ENCODE measurements around the gene PBRM1. TPM values are rescaled to one million over a fixed set of nuclear protein-coding genes. Genes with fewer than 3 reads are reported as not detected.

The PBRM1 gene
- total RNA-seq, 1 experiment from 2014 or later = 40.0 TPM

GRCh38 chr3:52593103-52593502 lies 92.6 kb downstream of the PBRM1 start:
- peaks cover 0 to 5% of the 10 kb centered on the region in 2 experiments; a peak in 1 of 4 replicates for H3K4me1 ChIP-seq (ENCODE audit: control insufficient read depth in 1 of 2, insufficient read depth in 2 of 2, low read length in 2 of 2)

More at GRCh38 chr3:52593103-52593502, 92.6 kb downstream of the PBRM1 start:
- no peak overlapping the region for H3K27ac ChIP-seq (ENCODE audit: low read depth, low read length)
- no TSS peak for BruUV-seq (replicated peaks)
- no peak for ATAC-seq
- H3K9me2 ChIP-seq (ENCODE audit: insufficient read depth) = no peaks in the 10 kb centered on the region
- TF ChIP-seq ZNF274 (IDR thresholded peaks at IDR 0.05; ENCODE audit: low read depth, low read length) (no peak), FOSL1 (IDR thresholded peaks at IDR 0.05; ENCODE audit: low read depth) (no peak), POLR2A (IDR thresholded peaks at IDR 0.05; ENCODE audit: borderline replicate concordance, extremely low read depth, insufficient read depth, insufficient read length) (no peak), EGR1 (IDR thresholded peaks at IDR 0.05; ENCODE audit: low read depth) (no peak), MAX (IDR thresholded peaks at IDR 0.05) (no peak), EZH2phosphoT487 (IDR thresholded peaks at IDR 0.05; ENCODE audit: borderline replicate concordance) (no peak), SRF (IDR thresholded peaks at IDR 0.05; ENCODE audit: low read depth) (no peak), REST (IDR thresholded peaks at IDR 0.05; ENCODE audit: low read depth) (no peak), JUND (IDR thresholded peaks at IDR 0.05) (no peak), POLR2AphosphoS5 (IDR thresholded peaks at IDR 0.05; ENCODE audit: low read depth, low read length) (no peak), SIN3A (IDR thresholded peaks at IDR 0.05; ENCODE audit: low read depth) (no peak), CBX3 (IDR thresholded peaks at IDR 0.05; ENCODE audit: low read depth) (no peak), EZH2 (IDR thresholded peaks at IDR 0.05) (no peak), SP1 (IDR thresholded peaks at IDR 0.05; ENCODE audit: low read depth) (no peak), CEBPB (IDR thresholded peaks at IDR 0.05; ENCODE audit: low read depth) (no peak), ATF3 (IDR thresholded peaks at IDR 0.05) (no peak), ZBTB33 (IDR thresholded peaks at IDR 0.05; ENCODE audit: extremely low read depth, insufficient replicate concordance, low read length) (no peak), CTCF (IDR thresholded peaks at IDR 0.05 in 2 of 3, conservative IDR thresholded peaks at IDR 0.05 in 1 of 3; ENCODE audit: borderline replicate concordance in 1 of 3, insufficient read depth in 1 of 3, low read depth in 2 of 3, low read length in 2 of 3) (no peak), ELF1 (IDR thresholded peaks at IDR 0.05; ENCODE audit: borderline replicate concordance, low read depth) (no peak)
- no peaks in the 10 kb centered on the region for H3K27me3 ChIP-seq (ENCODE audit: insufficient read depth, low read length)
- no peak overlapping the region for H2AFZ ChIP-seq (ENCODE audit: low read depth, low read length, poor library complexity, severe bottlenecking)
- no peak overlapping the region for H3K4me2 ChIP-seq (ENCODE audit: low read length)
- no peaks in the 10 kb centered on the region for H3K9me3 ChIP-seq (ENCODE audit: control insufficient read depth in 1 of 2, insufficient read depth in 1 of 2, low read depth in 1 of 2, low read length in 2 of 2)
- H4K20me1 ChIP-seq (ENCODE audit: insufficient read depth) = no peaks in the 10 kb centered on the region
- no peak for DNase-seq (ENCODE audit: low read depth, low spot score)
- ChIA-PET CTCF (no interaction called here), POLR2A (no interaction called here), RAD21 (ENCODE audit: low non-redundant PET in 1 of 2, low total read pairs in 2 of 2, uncharacterized antibody in 2 of 2, unreplicated experiment in 2 of 2) (no interaction called here)
- no peaks in the 10 kb centered on the region for H3K79me2 ChIP-seq (ENCODE audit: insufficient read depth, low read length)
- no peak overlapping the region for H3K9ac ChIP-seq (ENCODE audit: low read length)
- H3K36me3 ChIP-seq (ENCODE audit: control insufficient read depth in 1 of 2, insufficient read depth in 2 of 2, low read length in 2 of 2) = 0 out of 4 replicates have a peak, but pooled peaks cover 0 to 4% of the 10 kb centered on the region in 2 experiments
- intact Hi-C loops (cut with micrococcal nuclease) = no loop called here
- no peak overlapping the region for H3K4me3 ChIP-seq (replicated peaks in 1 of 2; ENCODE audit: low read depth in 1 of 2, low read length in 2 of 2)

All from HCT116 (cell line).